Mesenchymal stem cell (in vitro differentiated cells and primary cell): ENCODE data around the gene PHF8.

ENCODE experiments used
- DNase-seq: peaks from one replicate; pipeline ENCODE4 v3.0.0-alpha.2; 2013
- H2AFZ ChIP-seq: one replicate; pipeline ENCODE4 v1.6.1; 2013; ENCODE audit warnings: low read depth, mild to moderate bottlenecking, control low read depth, inconsistent platforms, low read length, moderate library complexity
- H2AK5ac ChIP-seq: 2 replicates; pipeline ENCODE4 v1.6.1; 2013; ENCODE audit warnings: low read length, moderate library complexity, mild to moderate bottlenecking, inconsistent platforms; ENCODE audit not compliant: severe bottlenecking
- H2BK120ac ChIP-seq: one replicate; pipeline ENCODE4 v1.6.1; 2013; ENCODE audit warnings: low read depth, mild to moderate bottlenecking, inconsistent platforms, low read length, moderate library complexity
- H2BK12ac ChIP-seq, 2 experiments: one replicate each; pipeline ENCODE4 v1.6.1; 2013; ENCODE audit warnings: inconsistent platforms in 2 of 2, low read length in 2 of 2, mild to moderate bottlenecking in 2 of 2, moderate library complexity in 2 of 2, control low read depth in 1 of 2
- H2BK15ac ChIP-seq: one replicate; pipeline ENCODE4 v1.6.1; 2013; ENCODE audit warnings: mild to moderate bottlenecking, low read depth, inconsistent platforms; ENCODE audit not compliant: poor library complexity, severe bottlenecking
- H2BK5ac ChIP-seq: 2 replicates; pipeline ENCODE4 v1.6.1; 2013; ENCODE audit warnings: low read depth, mild to moderate bottlenecking, low read length, control low read depth, inconsistent platforms; ENCODE audit not compliant: poor library complexity, severe bottlenecking
- H3K14ac ChIP-seq, 2 experiments: one replicate each; pipeline ENCODE4 v1.6.1; 2013; ENCODE audit warnings: inconsistent platforms in 2 of 2, low read length in 2 of 2, control low read depth in 1 of 2, mild to moderate bottlenecking in 1 of 2, moderate library complexity in 1 of 2
- H3K18ac ChIP-seq, 2 experiments: one replicate each; pipeline ENCODE4 v1.6.1; 2013; ENCODE audit warnings: inconsistent platforms in 2 of 2, low read length in 2 of 2, control low read depth in 1 of 2, low read depth in 1 of 2, mild to moderate bottlenecking in 1 of 2
- H3K23ac ChIP-seq, 2 experiments: one replicate each; pipeline ENCODE4 v1.6.1; 2013; ENCODE audit warnings: inconsistent platforms in 2 of 2, low read length in 2 of 2, mild to moderate bottlenecking in 2 of 2, moderate library complexity in 2 of 2, control low read depth in 1 of 2
- H3K27ac ChIP-seq: 2 replicates; pipeline ENCODE4 v1.5.1; 2013; ENCODE audit warnings: mild to moderate bottlenecking, moderate library complexity, low read length, control low read depth, inconsistent platforms; ENCODE audit not compliant: poor library complexity, severe bottlenecking
- H3K27me3 ChIP-seq, 2 experiments: 2 replicates each; pipeline versions ENCODE4 v1.6.1 to v1.7.0; 2013; ENCODE audit warnings: low read length in 2 of 2, mild to moderate bottlenecking in 2 of 2, moderate library complexity in 2 of 2, control low read depth in 1 of 2, inconsistent platforms in 1 of 2; ENCODE audit not compliant: control insufficient read depth in 1 of 2, insufficient read depth in 1 of 2
- H3K36me3 ChIP-seq, 2 experiments: 2 replicates each; pipeline versions ENCODE4 v1.6.1 to v1.7.0; 2013; ENCODE audit warnings: low read length in 2 of 2, control low read depth in 1 of 2, inconsistent platforms in 1 of 2, low read depth in 1 of 2, mild to moderate bottlenecking in 1 of 2; ENCODE audit not compliant: insufficient read depth in 2 of 2, control insufficient read depth in 1 of 2
- H3K4ac ChIP-seq, 2 experiments: one replicate each; pipeline ENCODE4 v1.6.1; 2013; ENCODE audit warnings: inconsistent platforms in 2 of 2, low read length in 2 of 2, mild to moderate bottlenecking in 2 of 2, moderate library complexity in 2 of 2, control low read depth in 1 of 2, low read depth in 1 of 2
- H3K4me1 ChIP-seq: 2 replicates; pipeline ENCODE4 v1.6.1; 2013; ENCODE audit warnings: low read depth, low read length, control low read depth; ENCODE audit not compliant: control insufficient read depth, insufficient read depth
- H3K4me2 ChIP-seq: 2 replicates; pipeline ENCODE4 v1.6.1; 2013; ENCODE audit warnings: low read length, mild to moderate bottlenecking, inconsistent platforms; ENCODE audit not compliant: poor library complexity, severe bottlenecking
- H3K4me3 ChIP-seq, 2 experiments: 2 replicates each; pipeline versions ENCODE4 v1.5.1 to v1.7.0; 2013; ENCODE audit warnings: low read length in 2 of 2, mild to moderate bottlenecking in 2 of 2, control low read depth in 1 of 2, low read depth in 1 of 2; ENCODE audit not compliant: insufficient read depth in 1 of 2
- H3K79me1 ChIP-seq: replicated peaks from 2 replicates; pipeline ENCODE4 v1.6.1; 2013; ENCODE audit warnings: mild to moderate bottlenecking, control low read depth, low read length, inconsistent platforms; ENCODE audit not compliant: poor library complexity, severe bottlenecking
- H3K9ac ChIP-seq: 2 replicates; pipeline ENCODE4 v1.7.0; 2013; ENCODE audit warnings: mild to moderate bottlenecking, low read length, moderate library complexity
- H3K9me3 ChIP-seq: 2 replicates; pipeline ENCODE4 v1.7.0; 2013; ENCODE audit warnings: mild to moderate bottlenecking, low read length; ENCODE audit not compliant: control insufficient read depth
- H4K8ac ChIP-seq: one replicate; pipeline ENCODE4 v1.6.1; 2013; ENCODE audit warnings: inconsistent platforms, mild to moderate bottlenecking, low read length, moderate library complexity
- H4K91ac ChIP-seq: one replicate; pipeline ENCODE4 v1.6.1; 2013; ENCODE audit warnings: mild to moderate bottlenecking, low read length, inconsistent platforms
- WGBS: methylation state at CpG from one replicate; pipeline ENCODE4 v1.1.7; 2013; ENCODE audit warnings: mixed read lengths; 5-methylcytosine and 5-hydroxymethylcytosine counted together

The PHF8 gene

GRCh38 chrX:54063361-54063760 lies 19.1 kb upstream of the PHF8 start:
- no peak overlapping the region for H3K27ac ChIP-seq
- no peaks in the 10 kb centered on the region for H3K4me1 ChIP-seq
- H2AK5ac ChIP-seq: no peak overlapping the region
- WGBS: 93% methylated on average over 2 of the region's 2 CpGs
- H3K36me3 ChIP-seq: no peaks in the 10 kb centered on the region
- H3K23ac ChIP-seq: no peak overlapping the region
- H3K27me3 ChIP-seq: no peaks in the 10 kb centered on the region
- no peak overlapping the region for H3K14ac ChIP-seq
- no peak overlapping the region for H4K8ac ChIP-seq
- H3K9me3 ChIP-seq: no peaks in the 10 kb centered on the region
- no peak overlapping the region for H2BK120ac ChIP-seq
- no peak for DNase-seq
- H3K4me2 ChIP-seq: no peak overlapping the region
- no peak overlapping the region for H2BK5ac ChIP-seq
- no peak overlapping the region for H3K18ac ChIP-seq
- H2AFZ ChIP-seq: no peak overlapping the region
- H2BK12ac ChIP-seq: no peak overlapping the region
- H3K4ac ChIP-seq: no peak overlapping the region
- no peaks in the 10 kb centered on the region for H3K79me1 ChIP-seq
- no peak overlapping the region for H2BK15ac ChIP-seq
- H4K91ac ChIP-seq: no peak overlapping the region
- no peak overlapping the region for H3K4me3 ChIP-seq
- no peak overlapping the region for H3K9ac ChIP-seq

- no peak overlapping the region for H3K4me3 ChIP-seq
- no peak overlapping the region for H4K91ac ChIP-seq
- no peaks in the 10 kb centered on the region for H3K27me3 ChIP-seq
- H2BK15ac ChIP-seq: no peak overlapping the region
- H3K18ac ChIP-seq: no peak overlapping the region
- no peak overlapping the region for H2AK5ac ChIP-seq
- 73% methylated on average over 3 of the region's 3 CpGs for WGBS
- DNase-seq: no peak
- no peaks in the 10 kb centered on the region for H3K36me3 ChIP-seq
- H3K4me1 ChIP-seq: no peaks in the 10 kb centered on the region
- H2AFZ ChIP-seq: no peak overlapping the region
- H3K9me3 ChIP-seq: no peaks in the 10 kb centered on the region
- H3K79me1 ChIP-seq: no peaks in the 10 kb centered on the region
- H3K9ac ChIP-seq: no peak overlapping the region
- no peak overlapping the region for H3K23ac ChIP-seq
- no peak overlapping the region for H2BK120ac ChIP-seq
- no peak overlapping the region for H2BK12ac ChIP-seq
- H3K4me2 ChIP-seq: no peak overlapping the region
- H3K4ac ChIP-seq: no peak overlapping the region
- no peak overlapping the region for H2BK5ac ChIP-seq
- H4K8ac ChIP-seq: no peak overlapping the region
- H3K14ac ChIP-seq: no peak overlapping the region
- H3K27ac ChIP-seq: no peak overlapping the region
These were observed 5.5 kb upstream of the PHF8 start for GRCh38 chrX:54049801-54050200.

- Histone ChIP-seq H2BK5ac (no peak overlapping the region), H3K27me3 (no peaks in the 10 kb centered on the region), H4K91ac (no peak overlapping the region), H2BK15ac (no peak overlapping the region), H4K8ac (no peak overlapping the region), H3K4me1 (no peaks in the 10 kb centered on the region), H3K9me3 (no peaks in the 10 kb centered on the region), H3K9ac (no peak overlapping the region), H3K14ac (no peak overlapping the region), H3K36me3 (no peaks in the 10 kb centered on the region), H2BK120ac (no peak overlapping the region), H2AFZ (no peak overlapping the region), H3K4ac (no peak overlapping the region), H3K4me3 (no peak overlapping the region), H3K18ac (no peak overlapping the region), H2AK5ac (no peak overlapping the region), H2BK12ac (no peak overlapping the region), H3K79me1 (no peaks in the 10 kb centered on the region), H3K23ac (no peak overlapping the region), H3K4me2 (no peak overlapping the region), H3K27ac (no peak overlapping the region)
- WGBS: 80% methylated on average over 1 of the region's 1 CpG
- no peak for DNase-seq
These were observed 4.1 kb upstream of the PHF8 start for GRCh38 chrX:54048412-54048811.

GRCh38 chrX:54045563-54046228 lies 1.4 kb upstream of the PHF8 start:
- whole genome bisulfite sequencing: 89% methylated on average over 12 of the region's 12 CpGs
- peaks cover 3% of the 10 kb centered on the region for H3K4me1 ChIP-seq
- H2BK15ac ChIP-seq: no peak overlapping the region
- no peaks in the 10 kb centered on the region for H3K9me3 ChIP-seq
- peak overlapping the region; percentile 49 for H4K8ac ChIP-seq
- H3K36me3 ChIP-seq: peaks cover 0 to 7% of the 10 kb centered on the region in 2 experiments
- no peak overlapping the region for H4K91ac ChIP-seq
- no peak overlapping the region for H3K18ac ChIP-seq
- H3K27me3 ChIP-seq: no peaks in the 10 kb centered on the region
- no peak overlapping the region for H3K4me2 ChIP-seq
- H3K4me3 ChIP-seq: no peak overlapping the region
- H2AK5ac ChIP-seq: no peak overlapping the region
- H3K14ac ChIP-seq: no peak overlapping the region
- no peak overlapping the region for H3K4ac ChIP-seq
- no peak overlapping the region for H2BK120ac ChIP-seq
- no peaks in the 10 kb centered on the region for H3K79me1 ChIP-seq
- H3K9ac ChIP-seq: no peak overlapping the region
- no peak overlapping the region for H3K23ac ChIP-seq
- no peak overlapping the region for H2BK12ac ChIP-seq
- H2BK5ac ChIP-seq: no peak overlapping the region
- H2AFZ ChIP-seq: no peak overlapping the region
- no peak overlapping the region for H3K27ac ChIP-seq
- DNase-seq: peak; percentile 10
